Measurements from ENCODE around the gene C10orf90. TPM values are rescaled to one million over a fixed set of nuclear protein-coding genes. Genes with fewer than 3 reads are reported as not detected.

The C10orf90 gene
- total and polyA plus RNA-seq, 4 donors = not detected

- DNase-seq (no peak), ATAC-seq (ENCODE audit: insufficient read depth, low FRiP score) (no peak)
- WGBS, 2 donors = 66 to 74% methylated on average over 5 of the region's 5 CpGs
These were observed 236.3 kb downstream of the C10orf90 start for GRCh38 chr10:126434235-126434634.

DNA sequence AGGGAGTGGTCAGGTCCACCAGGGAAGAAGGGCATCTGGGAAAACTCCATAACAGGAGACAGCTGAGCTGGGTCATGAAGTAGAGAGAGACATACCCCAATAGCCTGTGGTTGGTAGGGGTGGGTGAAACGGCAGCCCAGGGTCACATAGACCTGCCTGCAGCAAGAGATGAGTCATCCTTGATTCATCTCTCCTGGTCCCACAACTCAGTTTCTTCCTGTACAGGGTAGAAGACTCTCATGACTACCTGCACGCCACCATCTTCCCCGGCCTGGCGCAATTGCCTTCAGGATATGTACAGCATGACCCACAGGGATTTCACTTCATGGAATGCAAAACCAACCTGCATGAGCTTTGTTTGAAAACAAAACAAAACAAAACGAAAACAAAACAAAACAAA, 237.1 kb downstream of the C10orf90 start:
- Histone ChIP-seq H3K9me3 (ENCODE audit: control insufficient read depth in 4 of 4, insufficient read depth in 3 of 4, low read length in 3 of 4) (no peaks in the 10 kb centered on the region), H3K4me3 (no peak overlapping the region), H3K36me3 (ENCODE audit: control insufficient read depth in 4 of 4, insufficient read depth in 4 of 4, low read length in 4 of 4) (no peaks in the 10 kb centered on the region), H3K9ac (ENCODE audit: insufficient read depth in 1 of 2, low read length in 2 of 2) (no peak overlapping the region), H3K27me3 (ENCODE audit: control insufficient read depth in 3 of 3, insufficient read depth in 3 of 3, low read length in 2 of 3) (peaks cover 0 to 2% (median 0%) of the 10 kb centered on the region in 3 donors), H3K4me1 (ENCODE audit: control insufficient read depth in 5 of 5, insufficient read depth in 5 of 5, low read length in 5 of 5) (no peaks in the 10 kb centered on the region), H3K27ac (ENCODE audit: low read depth in 1 of 2, low read length in 1 of 2) (no peak overlapping the region)
- no peak for DNase-seq
- WGBS, 2 donors = 70 to 87% methylated on average over 5 of the region's 5 CpGs
- no peak for ATAC-seq (ENCODE audit: insufficient read depth, low FRiP score)
- TF ChIP-seq, protein P1, sequence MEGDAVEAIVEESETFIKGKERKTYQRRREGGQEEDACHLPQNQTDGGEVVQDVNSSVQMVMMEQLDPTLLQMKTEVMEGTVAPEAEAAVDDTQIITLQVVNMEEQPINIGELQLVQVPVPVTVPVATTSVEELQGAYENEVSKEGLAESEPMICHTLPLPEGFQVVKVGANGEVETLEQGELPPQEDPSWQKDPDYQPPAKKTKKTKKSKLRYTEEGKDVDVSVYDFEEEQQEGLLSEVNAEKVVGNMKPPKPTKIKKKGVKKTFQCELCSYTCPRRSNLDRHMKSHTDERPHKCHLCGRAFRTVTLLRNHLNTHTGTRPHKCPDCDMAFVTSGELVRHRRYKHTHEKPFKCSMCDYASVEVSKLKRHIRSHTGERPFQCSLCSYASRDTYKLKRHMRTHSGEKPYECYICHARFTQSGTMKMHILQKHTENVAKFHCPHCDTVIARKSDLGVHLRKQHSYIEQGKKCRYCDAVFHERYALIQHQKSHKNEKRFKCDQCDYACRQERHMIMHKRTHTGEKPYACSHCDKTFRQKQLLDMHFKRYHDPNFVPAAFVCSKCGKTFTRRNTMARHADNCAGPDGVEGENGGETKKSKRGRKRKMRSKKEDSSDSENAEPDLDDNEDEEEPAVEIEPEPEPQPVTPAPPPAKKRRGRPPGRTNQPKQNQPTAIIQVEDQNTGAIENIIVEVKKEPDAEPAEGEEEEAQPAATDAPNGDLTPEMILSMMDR (IDR thresholded peaks at IDR 0.05; ENCODE audit: control extremely low read depth, extremely low read depth) = no peak

More at GRCh38 chr10:126434235-126434634, 236.3 kb downstream of the C10orf90 start:
- Histone ChIP-seq H3K36me3 (ENCODE audit: control insufficient read depth in 4 of 4, insufficient read depth in 4 of 4, low read length in 4 of 4) (no peaks in the 10 kb centered on the region), H3K4me3 (no peak overlapping the region), H3K27ac (ENCODE audit: low read depth in 1 of 2, low read length in 1 of 2) (no peak overlapping the region), H3K9me3 (ENCODE audit: control insufficient read depth in 4 of 4, insufficient read depth in 3 of 4, low read length in 3 of 4) (peaks cover 0 to 5% (median 0%) of the 10 kb centered on the region in 4 donors), H3K9ac (ENCODE audit: insufficient read depth in 1 of 2, low read length in 2 of 2) (no peak overlapping the region), H3K4me1 (ENCODE audit: control insufficient read depth in 5 of 5, insufficient read depth in 5 of 5, low read length in 5 of 5) (no peaks in the 10 kb centered on the region), H3K27me3 (ENCODE audit: control insufficient read depth in 3 of 3, insufficient read depth in 3 of 3, low read length in 2 of 3) (peaks cover 0 to 2% (median 0%) of the 10 kb centered on the region in 3 donors)
- TF ChIP-seq, protein P1 (IDR thresholded peaks at IDR 0.05; ENCODE audit: control extremely low read depth, extremely low read depth) = no peak

- no peaks in the 10 kb centered on the region for H3K4me1 ChIP-seq (ENCODE audit: control insufficient read depth in 5 of 5, insufficient read depth in 5 of 5, low read length in 5 of 5)
- TF ChIP-seq, protein P1 (IDR thresholded peaks at IDR 0.05; ENCODE audit: control extremely low read depth, extremely low read depth) = no peak
- H3K4me3 ChIP-seq = no peak overlapping the region
- peaks cover 0 to 2% (median 0%) of the 10 kb centered on the region in 3 donors for H3K27me3 ChIP-seq (ENCODE audit: control insufficient read depth in 3 of 3, insufficient read depth in 3 of 3, low read length in 2 of 3)
- no peaks in the 10 kb centered on the region for H3K9me3 ChIP-seq (ENCODE audit: control insufficient read depth in 4 of 4, insufficient read depth in 3 of 4, low read length in 3 of 4)
- no peak overlapping the region for H3K27ac ChIP-seq (ENCODE audit: low read depth in 1 of 2, low read length in 1 of 2)
- 86% methylated on average over 7 of the region's 7 CpGs for WGBS, 2 donors
- H3K9ac ChIP-seq (ENCODE audit: insufficient read depth in 1 of 2, low read length in 2 of 2) = no peak overlapping the region
- no peak for ATAC-seq (ENCODE audit: insufficient read depth, low FRiP score)
- no peaks in the 10 kb centered on the region for H3K36me3 ChIP-seq (ENCODE audit: control insufficient read depth in 4 of 4, insufficient read depth in 4 of 4, low read length in 4 of 4)
- no peak for DNase-seq
These were observed 238.0 kb downstream of the C10orf90 start for GRCh38 chr10:126432507-126432906.

- ATAC-seq (ENCODE audit: insufficient read depth, low FRiP score) (no peak), DNase-seq (no peak)
- H3K27ac ChIP-seq (ENCODE audit: low read depth in 1 of 2, low read length in 1 of 2) = no peak overlapping the region
- H3K4me1 ChIP-seq (ENCODE audit: control insufficient read depth in 5 of 5, insufficient read depth in 5 of 5, low read length in 5 of 5) = no peaks in the 10 kb centered on the region
- TF ChIP-seq, protein P1 (IDR thresholded peaks at IDR 0.05; ENCODE audit: control extremely low read depth, extremely low read depth) = no peak
- no peak overlapping the region for H3K9ac ChIP-seq (ENCODE audit: insufficient read depth in 1 of 2, low read length in 2 of 2)
- H3K4me3 ChIP-seq = no peak overlapping the region
- WGBS, 2 donors = 69 to 79% methylated on average over 2 of the region's 2 CpGs
- peaks cover 0 to 2% (median 0%) of the 10 kb centered on the region in 3 donors for H3K27me3 ChIP-seq (ENCODE audit: control insufficient read depth in 3 of 3, insufficient read depth in 3 of 3, low read length in 2 of 3)
- H3K9me3 ChIP-seq (ENCODE audit: control insufficient read depth in 4 of 4, insufficient read depth in 3 of 4, low read length in 3 of 4) = no peaks in the 10 kb centered on the region
- H3K36me3 ChIP-seq (ENCODE audit: control insufficient read depth in 4 of 4, insufficient read depth in 4 of 4, low read length in 4 of 4) = no peaks in the 10 kb centered on the region
These were observed 238.7 kb downstream of the C10orf90 start for GRCh38 chr10:126431816-126432215.

Data from lung (tissue), 12 donors.